HG03066 (cell line): ENCODE measurements around the gene IL1RN.

Source experiments
- ATAC-seq: cut with Tn5 transposase; IDR thresholded peaks from one replicate; pipeline ENCODE4 v1.9.1; 2021; ENCODE audit warnings: low read depth; ENCODE audit not compliant: unreplicated experiment

Gene IL1RN

GRCh38 chr2:113124984-113125855 is 2.2 kb upstream of the IL1RN start:
- ATAC-seq: peak; percentile 14

- ATAC-seq: no peak
Measured at GRCh38 chr2:113127646-113128570, 510 bp downstream of the IL1RN start.

GRCh38 chr2:113129519-113130078 is 2.2 kb downstream of the IL1RN start:
- ATAC-seq: no peak

- ATAC-seq: no peak
Measured at GRCh38 chr2:113131352-113132185, 4.2 kb downstream of the IL1RN start.

- ATAC-seq: no peak
Measured at GRCh38 chr2:113132414-113133021, 5.1 kb downstream of the IL1RN start.

GRCh38 chr2:113133704-113134598 is 6.6 kb downstream of the IL1RN start:
- ATAC-seq: no peak

GRCh38 chr2:113134717-113135116 is 7.3 kb downstream of the IL1RN start:
- ATAC-seq: no peak

- ATAC-seq: no peak
Measured at GRCh38 chr2:113135317-113135716, 7.9 kb downstream of the IL1RN start.

GRCh38 chr2:113136828-113137775 is 9.7 kb downstream of the IL1RN start:
- no peak for ATAC-seq

GRCh38 chr2:113137827-113138226 is 10.4 kb downstream of the IL1RN start:
- no peak for ATAC-seq

- no peak for ATAC-seq
Measured at GRCh38 chr2:113138428-113139322, 11.3 kb downstream of the IL1RN start.

- ATAC-seq: no peak
Measured at GRCh38 chr2:113141451-113141850, 14.1 kb downstream of the IL1RN start.

GRCh38 chr2:113142290-113142689 is 14.9 kb downstream of the IL1RN start:
- ATAC-seq: no peak

- no peak for ATAC-seq
Measured at GRCh38 chr2:113144259-113144658, 16.9 kb downstream of the IL1RN start.

GRCh38 chr2:113148606-113149552 is 21.5 kb downstream of the IL1RN start:
- no peak for ATAC-seq
